GM21825 (cell line): ENCODE data around the gene LMTK2.
"Not testable (repeated sequence)": the region's sequence is repeated elsewhere in the genome, so short reads cannot be mapped to it uniquely, and the experiment has no call there.

Source experiments
- ATAC-seq: cut with Tn5 transposase; IDR thresholded peaks from one replicate; pipeline ENCODE4 v1.9.1; 2021; ENCODE audit warnings: mild to moderate bottlenecking, moderate library complexity; ENCODE audit not compliant: unreplicated experiment

LMTK2 gene

GRCh38 chr7:98215561-98216495, 109.2 kb downstream of the LMTK2 start:
- ATAC-seq = no peak

- no peak for ATAC-seq
Measured at GRCh38 chr7:98216941-98217622, 110.4 kb downstream of the LMTK2 start.

- ATAC-seq = no peak
Measured at GRCh38 chr7:98217623-98218582, 111.2 kb downstream of the LMTK2 start.

- ATAC-seq = not testable (repeated sequence)
Measured at GRCh38 chr7:98219382-98219781, 112.7 kb downstream of the LMTK2 start.

- no peak for ATAC-seq
Measured at GRCh38 chr7:98221611-98222532, 115.2 kb downstream of the LMTK2 start.

- no peak for ATAC-seq
Measured at GRCh38 chr7:98222533-98223195, 116.0 kb downstream of the LMTK2 start.

GRCh38 chr7:98223351-98223897, 116.8 kb downstream of the LMTK2 start:
- ATAC-seq = no peak

GRCh38 chr7:98223898-98224700, 117.4 kb downstream of the LMTK2 start:
- ATAC-seq = no peak

- no peak for ATAC-seq
Measured at GRCh38 chr7:98224701-98225181, 118.1 kb downstream of the LMTK2 start.

- no peak for ATAC-seq
Measured at GRCh38 chr7:98225913-98226614, 119.4 kb downstream of the LMTK2 start.

- ATAC-seq = no peak
Measured at GRCh38 chr7:98227939-98228338, 121.3 kb downstream of the LMTK2 start.

- no peak for ATAC-seq
Measured at GRCh38 chr7:98228801-98229200, 122.1 kb downstream of the LMTK2 start.

GRCh38 chr7:98229441-98229840, 122.8 kb downstream of the LMTK2 start:
- ATAC-seq = no peak

- no peak for ATAC-seq
Measured at GRCh38 chr7:98229991-98230745, 123.5 kb downstream of the LMTK2 start.

GRCh38 chr7:98230746-98231471, 124.2 kb downstream of the LMTK2 start:
- no peak for ATAC-seq
